Glutamatergic neuron (in vitro differentiated cells): ENCODE results near the gene TNFSF12. TPM values are rescaled to one million over a fixed set of nuclear protein-coding genes. Genes with fewer than 3 reads are reported as not detected.

Source experiments
- DNase-seq: peaks from one replicate; pipeline ENCODE4 v3.0.0; 2022
- H3K27ac Mint-ChIP-seq: one replicate; pipeline ENCODE4 v1.8.0; 2020; ENCODE audit warnings: mild to moderate bottlenecking, mixed read lengths, inconsistent platforms; ENCODE audit not compliant: unreplicated experiment
- H3K27me3 Mint-ChIP-seq: one replicate; pipeline ENCODE4 v1.8.0; 2020; ENCODE audit warnings: mild to moderate bottlenecking, moderate library complexity, mixed read lengths, inconsistent platforms; ENCODE audit not compliant: unreplicated experiment
- H3K36me3 Mint-ChIP-seq: one replicate; pipeline ENCODE4 v1.8.0; 2020; ENCODE audit warnings: mild to moderate bottlenecking, mixed read lengths, inconsistent platforms; ENCODE audit not compliant: unreplicated experiment
- H3K4me1 Mint-ChIP-seq: one replicate; pipeline ENCODE4 v1.8.0; 2020; ENCODE audit warnings: mild to moderate bottlenecking, low read depth, mixed read lengths, inconsistent platforms; ENCODE audit not compliant: unreplicated experiment
- H3K4me3 Mint-ChIP-seq: one replicate; pipeline ENCODE4 v1.8.0; 2020; ENCODE audit warnings: mild to moderate bottlenecking, mixed read lengths, inconsistent platforms; ENCODE audit not compliant: unreplicated experiment
- H3K9me3 Mint-ChIP-seq: one replicate; pipeline ENCODE4 v1.8.0; 2020; ENCODE audit warnings: mild to moderate bottlenecking, moderate library complexity, mixed read lengths, inconsistent platforms; ENCODE audit not compliant: unreplicated experiment
- CTCF ChIP-seq: fragments of 200-600 bp; sonication (generic); IDR thresholded peaks from one replicate; pipeline ENCODE4 v1.5.0; 2021; ENCODE audit not compliant: partially characterized antibody, unreplicated experiment
- total RNA-seq: library from RNA; stranded (reverse); fragmentation: NEBNext Ultra II Directional; extraction: Animal tissue kit (Norgen Biotek cat#: 25700); gene quantifications from one replicate; pipeline ENCODE4 v1.2.1, GENCODE V29; 2021; ENCODE audit not compliant: unreplicated experiment

TNFSF12 gene
- total RNA-seq, 1 donor from 2014 or later: 0.83 TPM

DNA sequence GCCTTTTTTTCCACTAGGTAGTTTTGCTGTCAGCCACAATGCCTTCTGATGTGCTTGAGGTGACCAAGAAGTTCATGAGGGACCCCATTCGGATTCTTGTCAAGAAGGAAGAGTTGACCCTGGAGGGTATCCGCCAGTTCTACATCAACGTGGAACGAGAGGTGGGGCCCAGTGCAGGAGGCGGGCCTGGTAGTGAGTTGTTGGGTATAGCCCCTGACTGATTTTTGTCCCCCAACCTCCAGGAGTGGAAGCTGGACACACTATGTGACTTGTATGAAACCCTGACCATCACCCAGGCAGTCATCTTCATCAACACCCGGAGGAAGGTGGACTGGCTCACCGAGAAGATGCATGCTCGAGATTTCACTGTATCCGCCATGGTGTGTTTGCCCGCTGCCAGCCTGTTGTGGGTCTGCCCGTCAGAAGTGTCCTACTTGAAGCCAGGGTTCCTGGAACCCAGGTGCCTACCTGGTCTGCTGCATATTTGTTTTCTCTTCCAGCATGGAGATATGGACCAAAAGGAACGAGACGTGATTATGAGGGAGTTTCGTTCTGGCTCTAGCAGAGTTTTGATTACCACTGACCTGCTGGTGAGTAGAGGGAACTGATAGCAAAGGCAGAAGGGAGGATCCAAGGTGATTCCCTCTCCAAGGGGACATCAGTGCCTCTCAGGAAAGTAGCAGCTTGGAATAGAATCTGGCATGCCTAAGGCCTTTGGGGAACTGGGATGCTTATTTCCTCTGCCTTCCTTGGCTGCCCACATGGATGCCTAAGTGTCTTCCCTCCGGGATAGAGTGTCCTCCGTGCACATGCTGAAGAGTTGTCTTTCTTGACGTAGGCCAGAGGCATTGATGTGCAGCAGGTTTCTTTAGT, 28.7 kb downstream of the TNFSF12 start:
- H3K27ac Mint-ChIP-seq: peak overlapping the region; percentile 72
- TF ChIP-seq CTCF: no peak
- peaks cover 18% of the 10 kb centered on the region for H3K9me3 Mint-ChIP-seq
- peak overlapping the region; percentile 38 for H3K4me3 Mint-ChIP-seq
- H3K27me3 Mint-ChIP-seq: peaks cover 10% of the 10 kb centered on the region
- peaks cover 4% of the 10 kb centered on the region for H3K36me3 Mint-ChIP-seq
- DNase-seq: no peak
- peaks cover 37% of the 10 kb centered on the region for H3K4me1 Mint-ChIP-seq

DNA sequence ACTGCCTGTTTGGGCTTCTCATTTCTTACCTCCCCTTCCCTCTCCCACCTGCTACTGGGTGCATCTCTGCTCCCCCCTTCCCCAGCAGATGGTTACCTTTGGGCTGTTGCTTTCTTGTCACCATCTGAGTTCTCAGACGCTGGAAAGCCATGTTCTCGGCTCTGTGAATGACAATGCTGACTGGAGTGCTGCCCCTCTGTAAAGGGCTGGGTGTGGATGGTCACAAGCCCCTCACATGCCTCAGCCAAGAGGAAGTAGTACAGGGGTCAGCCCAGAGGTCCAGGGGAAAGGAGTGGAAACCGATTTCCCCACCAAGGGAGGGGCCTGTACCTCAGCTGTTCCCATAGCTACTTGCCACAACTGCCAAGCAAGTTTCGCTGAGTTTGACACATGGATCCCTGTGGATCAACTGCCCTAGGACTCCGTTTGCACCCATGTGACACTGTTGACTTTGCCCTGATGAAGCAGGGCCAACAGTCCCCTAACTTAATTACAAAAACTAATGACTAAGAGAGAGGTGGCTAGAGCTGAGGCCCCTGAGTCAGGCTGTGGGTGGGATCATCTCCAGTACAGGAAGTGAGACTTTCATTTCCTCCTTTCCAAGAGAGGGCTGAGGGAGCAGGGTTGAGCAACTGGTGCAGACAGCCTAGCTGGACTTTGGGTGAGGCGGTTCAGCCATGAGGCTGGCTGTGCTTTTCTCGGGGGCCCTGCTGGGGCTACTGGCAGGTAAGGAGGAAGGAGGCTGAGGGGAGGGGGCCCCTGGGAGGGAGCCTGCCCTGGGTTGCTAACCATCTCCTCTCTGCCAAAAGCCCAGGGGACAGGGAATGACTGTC, 30.4 kb downstream of the TNFSF12 start, which contains the start of gene CD68:
Gene CD68, plus strand, starts transcription at position 638 of the 833 bp plus-strand sequence. Its CDS starts 40 bp downstream, at position 678.
- Mint-ChIP-seq H3K36me3 (peaks cover 4% of the 10 kb centered on the region), H3K4me1 (peaks cover 35% of the 10 kb centered on the region)

DNA sequence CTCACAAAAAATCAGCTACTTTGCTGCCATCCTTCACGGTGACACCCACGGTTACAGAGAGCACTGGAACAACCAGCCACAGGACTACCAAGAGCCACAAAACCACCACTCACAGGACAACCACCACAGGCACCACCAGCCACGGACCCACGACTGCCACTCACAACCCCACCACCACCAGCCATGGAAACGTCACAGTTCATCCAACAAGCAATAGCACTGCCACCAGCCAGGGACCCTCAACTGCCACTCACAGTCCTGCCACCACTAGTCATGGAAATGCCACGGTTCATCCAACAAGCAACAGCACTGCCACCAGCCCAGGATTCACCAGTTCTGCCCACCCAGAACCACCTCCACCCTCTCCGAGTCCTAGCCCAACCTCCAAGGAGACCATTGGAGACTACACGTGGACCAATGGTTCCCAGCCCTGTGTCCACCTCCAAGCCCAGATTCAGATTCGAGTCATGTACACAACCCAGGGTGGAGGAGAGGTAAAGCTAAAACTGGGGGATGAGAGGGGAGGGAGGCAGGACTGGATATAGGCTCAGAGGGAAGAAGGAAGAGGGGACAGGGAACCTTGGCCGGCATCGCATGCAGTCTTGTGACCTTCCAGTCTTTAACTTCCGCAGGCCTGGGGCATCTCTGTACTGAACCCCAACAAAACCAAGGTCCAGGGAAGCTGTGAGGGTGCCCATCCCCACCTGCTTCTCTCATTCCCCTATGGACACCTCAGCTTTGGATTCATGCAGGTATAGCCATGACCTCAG, 31.2 kb downstream of the TNFSF12 start:
- Mint-ChIP-seq H3K4me1 (peaks cover 28% of the 10 kb centered on the region), H3K27ac (no peak overlapping the region), H3K27me3 (peaks cover 13% of the 10 kb centered on the region), H3K4me3 (peak overlapping the region; percentile 68), H3K9me3 (peaks cover 25% of the 10 kb centered on the region), H3K36me3 (peaks cover 4% of the 10 kb centered on the region)
- DNase-seq: no peak
- TF ChIP-seq CTCF: no peak

More for the DNA sequence above, 30.4 kb downstream of the TNFSF12 start, which contains the start of gene CD68:
- DNase-seq: no peak
- Mint-ChIP-seq H3K27me3 (peaks cover 9% of the 10 kb centered on the region), H3K27ac (peak within 1 kb of the TSS; percentile 29), H3K4me3 (peak within 1 kb of the TSS; percentile 68), H3K9me3 (peaks cover 21% of the 10 kb centered on the region)
- no peak for TF ChIP-seq CTCF

DNA sequence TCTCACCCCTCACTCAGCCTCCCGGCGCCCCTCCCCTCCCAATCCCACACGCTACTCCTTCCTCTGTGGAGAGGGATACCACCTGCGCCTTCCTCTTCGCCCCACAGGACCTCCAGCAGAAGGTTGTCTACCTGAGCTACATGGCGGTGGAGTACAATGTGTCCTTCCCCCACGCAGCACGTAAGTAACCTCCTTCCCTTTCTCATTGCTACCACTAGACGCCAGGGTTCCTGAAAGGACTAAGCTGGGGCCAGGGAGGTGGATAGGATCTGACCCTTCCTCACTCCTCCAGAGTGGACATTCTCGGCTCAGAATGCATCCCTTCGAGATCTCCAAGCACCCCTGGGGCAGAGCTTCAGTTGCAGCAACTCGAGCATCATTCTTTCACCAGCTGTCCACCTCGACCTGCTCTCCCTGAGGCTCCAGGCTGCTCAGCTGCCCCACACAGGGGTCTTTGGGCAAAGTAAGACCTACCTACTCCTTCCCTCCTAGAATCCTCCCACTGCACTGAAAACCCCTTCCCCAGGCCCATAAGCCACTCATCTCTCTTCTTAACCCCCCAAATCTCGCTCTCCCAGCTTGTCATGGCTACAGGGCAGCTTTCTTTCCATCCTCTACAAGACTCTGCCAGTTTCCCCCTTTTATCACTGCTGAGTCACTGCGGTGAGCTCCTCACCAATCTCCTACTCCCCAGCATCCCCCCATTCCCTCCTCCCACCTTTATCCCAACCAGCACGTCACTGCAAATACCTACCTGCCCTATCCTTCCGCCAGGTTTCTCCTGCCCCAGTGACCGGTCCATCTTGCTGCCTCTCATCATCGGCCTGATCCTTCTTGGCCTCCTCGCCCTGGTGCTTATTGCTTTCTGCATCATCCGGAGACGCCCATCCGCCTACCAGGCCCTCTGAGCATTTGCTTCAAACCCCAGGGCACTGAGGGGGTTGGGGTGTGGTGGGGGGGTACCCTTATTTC, 32.0 kb downstream of the TNFSF12 start:
- Mint-ChIP-seq H3K27ac (peak overlapping the region; percentile 65), H3K4me1 (peaks cover 25% of the 10 kb centered on the region), H3K4me3 (peak overlapping the region; percentile 66), H3K27me3 (peaks cover 14% of the 10 kb centered on the region), H3K36me3 (peaks cover 4% of the 10 kb centered on the region), H3K9me3 (peaks cover 22% of the 10 kb centered on the region)
- no peak for TF ChIP-seq CTCF
- no peak for DNase-seq
